SK-N-SH treated with all-trans-retinoic acid at 6 μM for 48 hours (cell line): ENCODE results near the gene GGT7.

ENCODE experiments used
- ARNTL ChIP-seq: fragments of 450-650 bp; formaldehyde crosslinking; IDR thresholded peaks from 2 replicates; pipeline ENCODE4 v1.5.0; 2020; ENCODE audit warnings: low read depth, mild to moderate bottlenecking, moderate library complexity, borderline replicate concordance
- CREB5 ChIP-seq: fragments of 250-450 bp; sonication (Bioruptor Pico); IDR thresholded peaks from 2 replicates; pipeline ENCODE4 v1.5.1; 2020; ENCODE audit warnings: low read depth, mild to moderate bottlenecking, moderate library complexity
- ESRRG ChIP-seq: fragments of 250-450 bp; sonication (Bioruptor Pico); IDR thresholded peaks from 2 replicates; pipeline ENCODE4 v1.6.1; 2021; ENCODE audit warnings: mild to moderate bottlenecking
- ISL1 ChIP-seq: fragments of 250-450 bp; sonication (Bioruptor Pico); IDR thresholded peaks from 2 replicates; pipeline ENCODE4 v2.1.2; 2022; ENCODE audit warnings: mild to moderate bottlenecking, moderate library complexity
- TCF4 ChIP-seq: fragments of 250-450 bp; sonication (Bioruptor Pico); IDR thresholded peaks from 2 replicates; pipeline ENCODE4 v1.8.0; 2021; ENCODE audit warnings: mild to moderate bottlenecking, moderate library complexity, borderline replicate concordance
- TOX ChIP-seq: fragments of 250-450 bp; sonication (Bioruptor Pico); IDR thresholded peaks from 2 replicates; pipeline ENCODE4 v1.8.0; 2021; ENCODE audit warnings: mild to moderate bottlenecking, moderate library complexity, borderline replicate concordance
- ZC3H10 ChIP-seq: fragments of 250-450 bp; sonication (Bioruptor Pico); IDR thresholded peaks from 2 replicates; pipeline ENCODE4 v1.5.1; 2021; ENCODE audit warnings: mild to moderate bottlenecking, moderate library complexity
- ZFP3 ChIP-seq: fragments of 250-450 bp; sonication (Bioruptor Pico); IDR thresholded peaks from 2 replicates; pipeline ENCODE4 v1.5.0; 2020; ENCODE audit warnings: mild to moderate bottlenecking, moderate library complexity
- ZNF70 ChIP-seq: fragments of 450-650 bp; formaldehyde crosslinking; IDR thresholded peaks from 2 replicates; pipeline ENCODE4 v1.5.0; 2020; ENCODE audit warnings: mild to moderate bottlenecking, moderate library complexity
- ZNF8 ChIP-seq: fragments of 450-650 bp; formaldehyde crosslinking; IDR thresholded peaks from 2 replicates; pipeline ENCODE4 v1.5.0; 2020; ENCODE audit warnings: mild to moderate bottlenecking, moderate library complexity

GRCh38 chr20:34915749-34916455, 43.2 kb upstream of the GGT7 start:
- no peak for TF ChIP-seq ZNF8 (CRISPR knock-in tag)
- no peak for TF ChIP-seq ISL1 (CRISPR knock-in tag)
- TF ChIP-seq ZC3H10 (CRISPR knock-in tag) = no peak
- no peak for TF ChIP-seq ESRRG
- TF ChIP-seq ZFP3 (CRISPR knock-in tag) = no peak
- no peak for TF ChIP-seq ZNF70 (CRISPR knock-in tag)
- no peak for TF ChIP-seq TOX (CRISPR knock-in tag)
- no peak for TF ChIP-seq ARNTL
- no peak for TF ChIP-seq CREB5 (CRISPR knock-in tag)
- TF ChIP-seq TCF4 (CRISPR knock-in tag) = no peak
